OCI-LY1 (cell line): ENCODE measurements around the gene NFYC.

Source experiments
- H2AFZ ChIP-seq: fragments of 200-600 bp; sonication (generic), shearing (Covaris generic); 2 replicates; pipeline ENCODE4 v1.6.0; 2014; ENCODE audit warnings: antibody characterized with exemption, mild to moderate bottlenecking, low read length
- H3F3A ChIP-seq: fragments of 200-600 bp; sonication (generic), shearing (Covaris generic); 2 replicates; pipeline ENCODE4 v1.6.0; 2014; ENCODE audit warnings: mild to moderate bottlenecking, antibody characterized with exemption, low read length, moderate library complexity; ENCODE audit not compliant: insufficient read depth
- H3K27ac ChIP-seq: fragments of 200-600 bp; sonication (generic); 2 replicates; pipeline ENCODE4 v1.5.1; 2014; ENCODE audit warnings: low read length, mixed run types, mild to moderate bottlenecking, low read depth; ENCODE audit not compliant: poor library complexity, severe bottlenecking
- H3K27me3 ChIP-seq: fragments of 200-600 bp; sonication (generic); 2 replicates; pipeline ENCODE4 v1.6.0; 2014; ENCODE audit warnings: antibody characterized with exemption, mild to moderate bottlenecking, low read length, moderate library complexity; ENCODE audit not compliant: insufficient read depth
- H3K36me3 ChIP-seq: fragments of 200-600 bp; sonication (generic); 2 replicates; pipeline ENCODE4 v1.6.1; 2014; ENCODE audit warnings: mild to moderate bottlenecking, antibody characterized with exemption, low read length, moderate library complexity, mixed read lengths; ENCODE audit not compliant: insufficient read depth
- H3K4me1 ChIP-seq: fragments of 200-600 bp; sonication (generic); 2 replicates; pipeline ENCODE4 v1.5.1; 2014; ENCODE audit warnings: mild to moderate bottlenecking, low read length, moderate library complexity; ENCODE audit not compliant: insufficient read depth, severe bottlenecking
- H3K4me2 ChIP-seq: fragments of 200-600 bp; sonication (generic), shearing (Covaris generic); 2 replicates; pipeline ENCODE4 v1.6.1; 2014; ENCODE audit warnings: low read length
- H3K4me3 ChIP-seq: fragments of 200-600 bp; sonication (generic); 2 replicates; pipeline ENCODE4 v1.5.1; 2014; ENCODE audit warnings: low read length, low read depth, mild to moderate bottlenecking, mixed read lengths; ENCODE audit not compliant: poor library complexity, severe bottlenecking
- H3K79me2 ChIP-seq: fragments of 200-600 bp; shearing (Covaris generic); 2 replicates; pipeline ENCODE4 v1.6.1; 2016; ENCODE audit warnings: mixed run types, low read length, mixed read lengths; ENCODE audit not compliant: insufficient read depth
- H3K9ac ChIP-seq: fragments of 200-600 bp; sonication (generic), shearing (Covaris generic); 2 replicates; pipeline ENCODE4 v1.6.1; 2014; ENCODE audit warnings: mild to moderate bottlenecking, low read length, mixed read lengths
- H3K9me2 ChIP-seq: fragments of 200-600 bp; sonication (generic), shearing (Covaris generic); 2 replicates; pipeline ENCODE4 v1.6.1; 2014; ENCODE audit warnings: low read depth, mild to moderate bottlenecking, low read length, mixed read lengths
- H3K9me3 ChIP-seq: fragments of 200-600 bp; shearing (Covaris generic); 2 replicates; pipeline ENCODE4 v1.6.1; 2014; ENCODE audit warnings: low read length, mixed read lengths
- H4K20me1 ChIP-seq: fragments of 200-600 bp; sonication (generic), shearing (Covaris generic); 2 replicates; pipeline ENCODE4 v1.6.0; 2016; ENCODE audit warnings: mild to moderate bottlenecking, low read length; ENCODE audit not compliant: insufficient read depth
- CTCF ChIP-seq: fragments of 200-600 bp; sonication (generic), shearing (Covaris generic); IDR thresholded peaks from 2 replicates; pipeline ENCODE4 v1.5.1; 2017; ENCODE audit warnings: mild to moderate bottlenecking, antibody characterized with exemption, low read length, moderate library complexity, mixed read lengths
- EZH2 ChIP-seq: fragments of 200-600 bp; sonication (generic), shearing (Covaris generic); IDR thresholded peaks from 2 replicates; pipeline ENCODE4 v1.8.0; 2017; ENCODE audit warnings: borderline replicate concordance, mixed run types, mild to moderate bottlenecking, antibody characterized with exemption, low read length, moderate library complexity, mixed read lengths

The NFYC gene

GRCh38 chr1:40648200-40648599 is 43.3 kb upstream of the NFYC start:
- Histone ChIP-seq H3K27ac (no peak overlapping the region), H3K4me1 (no peaks in the 10 kb centered on the region)

GRCh38 chr1:40648928-40649591 is 42.4 kb upstream of the NFYC start:
- H3K36me3 ChIP-seq, result no peaks in the 10 kb centered on the region
- no peaks in the 10 kb centered on the region for H3K79me2 ChIP-seq
- H3K27ac ChIP-seq, result no peak overlapping the region
- H3K4me2 ChIP-seq, result no peak overlapping the region
- TF ChIP-seq CTCF (no peak), EZH2 (no peak)
- no peaks in the 10 kb centered on the region for H3K9me2 ChIP-seq
- no peaks in the 10 kb centered on the region for H3F3A ChIP-seq
- H4K20me1 ChIP-seq, result no peaks in the 10 kb centered on the region
- H2AFZ ChIP-seq, result no peak overlapping the region
- no peak overlapping the region for H3K4me3 ChIP-seq
- H3K9ac ChIP-seq, result no peak overlapping the region
- H3K9me3 ChIP-seq, result no peaks in the 10 kb centered on the region
- no peaks in the 10 kb centered on the region for H3K27me3 ChIP-seq
- H3K4me1 ChIP-seq, result no peaks in the 10 kb centered on the region

More at GRCh38 chr1:40648200-40648599, 43.3 kb upstream of the NFYC start:
- no peaks in the 10 kb centered on the region for H3K9me3 ChIP-seq
- H3K27me3 ChIP-seq, result no peaks in the 10 kb centered on the region
- no peaks in the 10 kb centered on the region for H4K20me1 ChIP-seq
- H3K79me2 ChIP-seq, result no peaks in the 10 kb centered on the region
- no peaks in the 10 kb centered on the region for H3K9me2 ChIP-seq
- H3F3A ChIP-seq, result no peaks in the 10 kb centered on the region
- H2AFZ ChIP-seq, result no peak overlapping the region
- H3K36me3 ChIP-seq, result no peaks in the 10 kb centered on the region
- H3K9ac ChIP-seq, result no peak overlapping the region
- H3K4me3 ChIP-seq, result no peak overlapping the region
- no peak for TF ChIP-seq CTCF
- no peak for TF ChIP-seq EZH2
- H3K4me2 ChIP-seq, result no peak overlapping the region

GRCh38 chr1:40649592-40649930 is 41.9 kb upstream of the NFYC start:
- Histone ChIP-seq H4K20me1 (no peaks in the 10 kb centered on the region), H3F3A (no peaks in the 10 kb centered on the region), H3K79me2 (no peaks in the 10 kb centered on the region), H3K4me3 (no peak overlapping the region), H3K9me2 (no peaks in the 10 kb centered on the region), H3K36me3 (no peaks in the 10 kb centered on the region), H3K9me3 (no peaks in the 10 kb centered on the region), H2AFZ (no peak overlapping the region), H3K4me2 (no peak overlapping the region), H3K27ac (no peak overlapping the region), H3K27me3 (no peaks in the 10 kb centered on the region), H3K4me1 (no peaks in the 10 kb centered on the region), H3K9ac (no peak overlapping the region)
- TF ChIP-seq EZH2, result no peak

- H3K9me3 ChIP-seq, result no peaks in the 10 kb centered on the region
- no peaks in the 10 kb centered on the region for H4K20me1 ChIP-seq
- H3K27ac ChIP-seq, result no peak overlapping the region
- TF ChIP-seq CTCF, result peak; percentile 61
- no peak for TF ChIP-seq EZH2
- H3K9me2 ChIP-seq, result no peaks in the 10 kb centered on the region
- no peaks in the 10 kb centered on the region for H3K79me2 ChIP-seq
- no peak overlapping the region for H3K4me2 ChIP-seq
- H3F3A ChIP-seq, result no peaks in the 10 kb centered on the region
- H2AFZ ChIP-seq, result no peak overlapping the region
- H3K9ac ChIP-seq, result no peak overlapping the region
- H3K27me3 ChIP-seq, result no peaks in the 10 kb centered on the region
- no peaks in the 10 kb centered on the region for H3K36me3 ChIP-seq
- no peak overlapping the region for H3K4me3 ChIP-seq
- no peaks in the 10 kb centered on the region for H3K4me1 ChIP-seq
These were observed 41.4 kb upstream of the NFYC start for GRCh38 chr1:40650075-40650474.
